Spleen (tissue), 7 donors: ENCODE measurements around the gene MCM3AP.

Source experiments
- CTCF ChIP-seq, 11 experiments: fragments of 200-600 bp in 7 of 11; fragments of 450-650 bp in 4 of 11; sonication (generic) in 4 of 11; IDR thresholded peaks in 8 of 11; conservative IDR thresholded peaks in 3 of 11; 1 replicate in 7 of 11; 2 replicates in 4 of 11; pipeline versions ENCODE4 v1.4.0 to v1.8.0; 2016 to 2021; ENCODE audit warnings: antibody characterized with exemption in 11 of 11, inconsistent platforms in 4 of 11, mild to moderate bottlenecking in 1 of 11
- POLR2A ChIP-seq, 3 donors: fragments of 450-650 bp; IDR thresholded peaks; one replicate each; pipeline ENCODE4 v1.5.1; 2017; ENCODE audit warnings: antibody characterized with exemption in 3 of 3, mild to moderate bottlenecking in 1 of 3
- POLR2AphosphoS5 ChIP-seq, 3 donors: sonication (generic); formaldehyde crosslinking; IDR thresholded peaks; one replicate each; pipeline ENCODE4 v1.5.1; 2017; ENCODE audit warnings: antibody characterized with exemption in 3 of 3
- donor health status: DM: no; HTN: no; CAD: no; lungs with moderate emphysema.
- donor health status: DM: no; HTN: no; CAD: no.
- donor health status: DM: no; HTN: no; CAD: no.

GRCh38 chr21:46228345-46229051, 56.9 kb downstream of the MCM3AP start, which contains the start of gene LSS:
- TF ChIP-seq CTCF (IDR thresholded peaks at IDR 0.05 in 8 of 11, conservative IDR thresholded peaks at IDR 0.05 in 3 of 11): no peak
- TF ChIP-seq POLR2A (IDR thresholded peaks at IDR 0.05): no peak
- TF ChIP-seq POLR2AphosphoS5 (IDR thresholded peaks at IDR 0.05): peak; percentile 77 to 79 (median 79)
